Esophagus muscularis mucosa (tissue), 3 donors: Measurements from ENCODE around the gene ROPN1B.

Experiments
- CTCF ChIP-seq, 3 experiments: fragments of 200-600 bp in 2 of 3; fragments of 450-650 bp in 1 of 3; sonication (generic) in 2 of 3; IDR thresholded peaks; one replicate each; pipeline ENCODE4 v1.5.1; 2017 to 2019; ENCODE audit warnings: antibody characterized with exemption in 3 of 3, mild to moderate bottlenecking in 2 of 3, moderate library complexity in 1 of 3
- POLR2AphosphoS5 ChIP-seq, 2 donors: sonication (generic); formaldehyde crosslinking; IDR thresholded peaks; one replicate each; pipeline ENCODE4 v1.6.1; 2017; ENCODE audit warnings: antibody characterized with exemption in 2 of 2

GRCh38 chr3:125990253-125990970, 21.4 kb downstream of the ROPN1B start:
- TF ChIP-seq CTCF (IDR thresholded peaks at IDR 0.05) (no peak), POLR2AphosphoS5 (IDR thresholded peaks at IDR 0.05) (peak; percentile 79 to 84)
